Stomach (tissue), 9 donors: ENCODE data around the gene NAV2. TPM values are rescaled to one million over a fixed set of nuclear protein-coding genes. Genes with fewer than 3 reads are reported as not detected.
A peak's percentile ranks its signal among the peaks of the same experiment; 100 is the strongest.

Experiments used
- DNase-seq, 2 donors: peaks; one replicate each; pipeline versions ENCODE4 v3.0.0 to v3.0.0-alpha.2; 2013 to 2019
- H3K27ac ChIP-seq, 5 donors: fragments of 200-600 bp in 4 of 5; sonication (generic) in 4 of 5; one replicate each; pipeline ENCODE4 v1.5.1; 2013 to 2019; ENCODE audit warnings: mild to moderate bottlenecking in 1 of 5, moderate library complexity in 1 of 5
- H3K27me3 ChIP-seq, 3 donors: fragments of 200-600 bp; sonication (generic); one replicate each; pipeline ENCODE4 v1.5.1; 2017 to 2019; ENCODE audit warnings: mixed run types in 1 of 3
- H3K36me3 ChIP-seq, 4 donors: fragments of 200-600 bp; sonication (generic); 1 replicate in 3 of 4; 2 replicates in 1 of 4; pipeline ENCODE4 v1.5.1; 2016 to 2019
- H3K4me1 ChIP-seq, 4 donors: fragments of 200-600 bp; sonication (generic); one replicate each; pipeline ENCODE4 v1.5.1; 2016 to 2019
- H3K4me3 ChIP-seq, 4 donors: fragments of 200-600 bp; sonication (generic) in 3 of 4; one replicate each; pipeline ENCODE4 v1.5.1; 2016 to 2019; ENCODE audit warnings: mild to moderate bottlenecking in 1 of 4
- H3K9me3 ChIP-seq, 4 donors: fragments of 200-600 bp; sonication (generic); one replicate each; pipeline ENCODE4 v1.5.1; 2016 to 2019
- CTCF ChIP-seq, 7 experiments: fragments of 450-650 bp in 4 of 7; fragments of 200-600 bp in 3 of 7; sonication (generic) in 3 of 7; IDR thresholded peaks; one replicate each; pipeline ENCODE4 v1.5.1; 2016 to 2019; ENCODE audit warnings: antibody characterized with exemption in 7 of 7, control low read depth in 2 of 7, mild to moderate bottlenecking in 1 of 7
- EP300 ChIP-seq: sonication (generic); formaldehyde crosslinking; IDR thresholded peaks from one replicate; pipeline ENCODE4 v1.6.1; 2017; ENCODE audit warnings: antibody characterized with exemption
- POLR2A ChIP-seq, 4 donors: fragments of 450-650 bp; IDR thresholded peaks; one replicate each; pipeline ENCODE4 v1.6.1; 2016; ENCODE audit warnings: antibody characterized with exemption in 4 of 4, control low read depth in 2 of 4, mild to moderate bottlenecking in 1 of 4, moderate library complexity in 1 of 4
- POLR2AphosphoS5 ChIP-seq, 3 donors: sonication (generic); formaldehyde crosslinking; IDR thresholded peaks; one replicate each; pipeline ENCODE4 v1.6.1; 2016; ENCODE audit warnings: antibody characterized with exemption in 3 of 3
- WGBS, 5 donors: extraction: QIAGEN DNeasy Blood & Tissue Kit in 3 of 5; methylation state at CpG; one replicate each; pipeline versions ENCODE4 v1.1.5 to v1.1.7; 2013 to 2018; 5-methylcytosine and 5-hydroxymethylcytosine counted together
- intact Hi-C: fragments of 100-400 bp; cut with DNase I; formaldehyde crosslinking; loops from one replicate; pipeline ENCODE4 v1.15.1; 2023; ENCODE audit warnings: low total_unique reads
- polyA plus RNA-seq, 3 donors: library from polyadenylated mRNA; stranded (reverse); fragments of 200-250 nt; gene quantifications; one replicate each; pipeline ENCODE4 v1.2.3, GENCODE V29; 2013
- total RNA-seq, 5 donors: library from RNA; depleted of rRNA; stranded (reverse); fragments of >200 nt; gene quantifications; one replicate each; pipeline versions ENCODE4 v1.1.0 to v1.2.3, GENCODE V29; 2014 to 2016
- donor health status: healthy with polysubstance abuse.
- donor health status: Bipolar disorder and iron deficiency.
- donor health status: healthy.

Gene NAV2
- total and polyA plus RNA-seq, 8 donors: 1.8 to 92.4 (median 7.9) TPM

- peak in 1 of 2 donors; percentile 53 for DNase-seq
- Histone ChIP-seq H3K27me3 (no peaks in the 10 kb centered on the region), H3K4me3 (no peak overlapping the region), H3K9me3 (no peaks in the 10 kb centered on the region), H3K4me1 (peaks cover 13 to 51% (median 31%) of the 10 kb centered on the region in 4 donors), H3K27ac (peak overlapping the region in 3 of 5 donors; percentile 50 to 60 (median 54)), H3K36me3 (peaks cover 0 to 19% (median 10%) of the 10 kb centered on the region in 4 donors)
- WGBS, 5 donors: 27 to 57% (median 38%) methylated on average over 8 of the region's 8 CpGs
- intact Hi-C loops: no loop called here
- TF ChIP-seq POLR2AphosphoS5 (IDR thresholded peaks at IDR 0.05) (peak in 2 of 3 donors; percentile 20 to 59), EP300 (no peak)
Observed at GRCh38 chr11:19980957-19981669, 268.5 kb downstream of the NAV2 start.

GRCh38 chr11:19982774-19983495, 270.3 kb downstream of the NAV2 start:
- Histone ChIP-seq H3K27ac (peak overlapping the region in 2 of 5 donors; percentile 32 to 66), H3K36me3 (peaks cover 0 to 13% (median 9%) of the 10 kb centered on the region in 4 donors), H3K4me1 (peaks cover 13 to 61% (median 40%) of the 10 kb centered on the region in 4 donors), H3K27me3 (no peaks in the 10 kb centered on the region), H3K9me3 (no peaks in the 10 kb centered on the region), H3K4me3 (no peak overlapping the region)
- DNase-seq: no peak
- 83 to 89% (median 83%) methylated on average over 5 of the region's 5 CpGs for WGBS, 5 donors
- TF ChIP-seq CTCF (IDR thresholded peaks at IDR 0.05) (no peak), EP300 (no peak), POLR2A (IDR thresholded peaks at IDR 0.05) (no peak), POLR2AphosphoS5 (IDR thresholded peaks at IDR 0.05) (no peak)
- intact Hi-C loops: no loop called here

GRCh38 chr11:19984048-19984742, 271.6 kb downstream of the NAV2 start:
- 86 to 96% (median 95%) methylated on average over 3 to 8 of the region's 8 CpGs for WGBS, 5 donors
- peaks cover 0 to 16% (median 10%) of the 10 kb centered on the region in 4 donors for H3K36me3 ChIP-seq
- H3K4me3 ChIP-seq: no peak overlapping the region
- TF ChIP-seq EP300 (no peak), CTCF (IDR thresholded peaks at IDR 0.05) (no peak), POLR2AphosphoS5 (IDR thresholded peaks at IDR 0.05) (no peak), POLR2A (IDR thresholded peaks at IDR 0.05) (no peak)
- peak overlapping the region in 1 of 5 donors; percentile 32 for H3K27ac ChIP-seq
- intact Hi-C loops: no loop called here
- peaks cover 13 to 59% (median 44%) of the 10 kb centered on the region in 4 donors for H3K4me1 ChIP-seq
- H3K27me3 ChIP-seq: no peaks in the 10 kb centered on the region
- no peaks in the 10 kb centered on the region for H3K9me3 ChIP-seq
- no peak for DNase-seq

- no peaks in the 10 kb centered on the region for H3K27me3 ChIP-seq
- H3K4me3 ChIP-seq: no peak overlapping the region
- intact Hi-C loops: no loop called here
- no peak for DNase-seq
- peaks cover 0 to 16% (median 13%) of the 10 kb centered on the region in 4 donors for H3K36me3 ChIP-seq
- H3K9me3 ChIP-seq: no peaks in the 10 kb centered on the region
- H3K27ac ChIP-seq: no peak overlapping the region
- no peak for TF ChIP-seq CTCF (IDR thresholded peaks at IDR 0.05)
- TF ChIP-seq POLR2AphosphoS5 (IDR thresholded peaks at IDR 0.05): no peak
- no peak for TF ChIP-seq POLR2A (IDR thresholded peaks at IDR 0.05)
- no peak for TF ChIP-seq EP300
- H3K4me1 ChIP-seq: peaks cover 13 to 50% (median 36%) of the 10 kb centered on the region in 4 donors
Observed at GRCh38 chr11:19985111-19985510, 272.5 kb downstream of the NAV2 start.
